Measurements from ENCODE around the gene NUDC.
"Not testable (repeated sequence)": the region's sequence is repeated elsewhere in the genome, so short reads cannot be mapped to it uniquely, and the experiment has no call there.

Gene NUDC

GRCh38 chr1:26976621-26977510 is 55.3 kb downstream of the NUDC start:
- no peak overlapping the region for H3K27ac ChIP-seq (ENCODE audit: low read length)
- no peak overlapping the region for H3K4me3 ChIP-seq (ENCODE audit: low read length)
- no peaks in the 10 kb centered on the region for H3K9me3 ChIP-seq (ENCODE audit: control insufficient read depth, low read depth, low read length)
- H3K36me3 ChIP-seq (ENCODE audit: control insufficient read depth, low read depth, low read length) = no peaks in the 10 kb centered on the region
- no peak overlapping the region for H3K9ac ChIP-seq (ENCODE audit: low read length)
- H3K4me1 ChIP-seq (ENCODE audit: control insufficient read depth, low read depth, low read length) = no peaks in the 10 kb centered on the region
- no peaks in the 10 kb centered on the region for H3K27me3 ChIP-seq (ENCODE audit: control insufficient read depth, insufficient read depth, low read length)

DNA sequence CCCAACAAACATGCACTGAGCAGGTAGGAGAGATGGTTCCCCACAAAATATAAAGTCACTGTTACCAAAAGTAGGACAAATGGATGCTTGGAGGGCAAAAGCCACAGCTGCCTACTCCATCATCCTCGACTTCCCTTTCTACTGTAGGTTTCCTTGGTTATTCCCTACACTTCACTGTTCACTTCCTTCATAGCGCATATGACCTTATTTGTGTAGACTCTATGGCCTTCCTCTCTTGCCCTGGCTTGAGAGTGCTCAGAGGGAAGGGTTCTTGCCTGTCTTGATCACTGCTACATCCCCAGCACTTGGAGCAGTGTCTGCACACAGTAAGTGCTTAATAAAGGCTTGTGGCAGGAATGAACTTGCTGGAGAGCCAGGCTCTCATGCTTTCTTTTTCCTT is 57.4 kb downstream of the NUDC start:
- Histone ChIP-seq H3K27ac (ENCODE audit: low read length) (no peak overlapping the region), H3K4me3 (ENCODE audit: low read length) (no peak overlapping the region), H3K9ac (ENCODE audit: low read length) (no peak overlapping the region), H3K9me3 (ENCODE audit: control insufficient read depth, low read depth, low read length) (no peaks in the 10 kb centered on the region), H3K36me3 (ENCODE audit: control insufficient read depth, low read depth, low read length) (no peaks in the 10 kb centered on the region), H3K4me1 (ENCODE audit: control insufficient read depth, low read depth, low read length) (no peaks in the 10 kb centered on the region), H3K27me3 (ENCODE audit: control insufficient read depth, insufficient read depth, low read length) (no peaks in the 10 kb centered on the region)

- H3K9ac ChIP-seq (ENCODE audit: low read length) = no peak overlapping the region
- no peak overlapping the region for H3K4me3 ChIP-seq (ENCODE audit: low read length)
- H3K27ac ChIP-seq (ENCODE audit: low read length) = no peak overlapping the region
- H3K36me3 ChIP-seq (ENCODE audit: control insufficient read depth, low read depth, low read length) = no peaks in the 10 kb centered on the region
- no peaks in the 10 kb centered on the region for H3K27me3 ChIP-seq (ENCODE audit: control insufficient read depth, insufficient read depth, low read length)
- no peaks in the 10 kb centered on the region for H3K4me1 ChIP-seq (ENCODE audit: control insufficient read depth, low read depth, low read length)
- H3K9me3 ChIP-seq (ENCODE audit: control insufficient read depth, low read depth, low read length) = no peaks in the 10 kb centered on the region
These were observed 59.8 kb downstream of the NUDC start for GRCh38 chr1:26981146-26981846.

DNA sequence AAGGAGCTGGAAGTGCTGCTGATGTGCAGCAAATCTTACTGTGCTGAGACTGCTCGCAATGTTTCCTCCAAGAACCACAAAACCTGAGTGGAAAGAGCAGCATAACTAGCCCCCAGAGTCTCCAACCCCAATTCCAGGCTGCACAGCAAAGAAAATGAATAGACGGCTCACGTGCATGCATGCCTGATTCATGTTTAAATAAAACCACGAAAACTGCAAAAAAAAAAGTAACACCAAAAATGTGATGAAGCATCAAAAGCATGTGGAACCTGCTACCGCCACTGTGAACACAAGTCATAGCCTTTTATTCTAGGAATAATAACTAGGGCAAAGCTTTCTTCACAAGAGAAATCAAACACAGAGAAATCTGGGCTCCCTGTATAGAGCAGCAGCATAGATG is 62.3 kb downstream of the NUDC start:
- Histone ChIP-seq H3K9ac (ENCODE audit: low read length) (no peak overlapping the region), H3K27ac (ENCODE audit: low read length) (no peak overlapping the region), H3K4me1 (ENCODE audit: control insufficient read depth, low read depth, low read length) (no peaks in the 10 kb centered on the region), H3K9me3 (ENCODE audit: control insufficient read depth, low read depth, low read length) (no peaks in the 10 kb centered on the region), H3K36me3 (ENCODE audit: control insufficient read depth, low read depth, low read length) (no peaks in the 10 kb centered on the region), H3K4me3 (ENCODE audit: low read length) (no peak overlapping the region), H3K27me3 (ENCODE audit: control insufficient read depth, insufficient read depth, low read length) (no peaks in the 10 kb centered on the region)

DNA sequence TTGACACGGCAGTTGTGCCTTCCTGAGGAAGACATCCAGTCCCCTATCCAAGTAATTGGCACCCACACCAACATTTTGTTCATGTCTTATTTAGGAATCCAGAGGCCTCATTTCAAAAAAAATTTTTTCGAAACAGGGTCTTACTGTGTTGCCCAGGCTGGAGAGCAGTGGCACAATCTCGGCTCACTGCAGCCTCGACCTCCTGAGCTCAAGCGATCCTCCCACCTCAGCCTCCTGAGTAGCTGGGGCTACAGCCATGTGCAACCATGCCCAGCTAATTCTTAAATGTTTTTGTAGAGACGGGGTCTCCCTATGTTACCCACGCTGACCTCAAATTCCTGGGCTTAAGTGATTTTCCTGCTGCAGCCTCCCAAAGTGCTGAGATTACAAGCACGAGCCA is 62.7 kb downstream of the NUDC start:
- Histone ChIP-seq H3K9ac (ENCODE audit: low read length) (no peak overlapping the region), H3K4me3 (ENCODE audit: low read length) (no peak overlapping the region), H3K9me3 (ENCODE audit: control insufficient read depth, low read depth, low read length) (no peaks in the 10 kb centered on the region), H3K27ac (ENCODE audit: low read length) (no peak overlapping the region), H3K27me3 (ENCODE audit: control insufficient read depth, insufficient read depth, low read length) (no peaks in the 10 kb centered on the region), H3K4me1 (ENCODE audit: control insufficient read depth, low read depth, low read length) (no peaks in the 10 kb centered on the region), H3K36me3 (ENCODE audit: control insufficient read depth, low read depth, low read length) (no peaks in the 10 kb centered on the region)

- H3K9ac ChIP-seq (ENCODE audit: low read length) = no peak overlapping the region
- no peaks in the 10 kb centered on the region for H3K36me3 ChIP-seq (ENCODE audit: control insufficient read depth, low read depth, low read length)
- H3K4me1 ChIP-seq (ENCODE audit: control insufficient read depth, low read depth, low read length) = no peaks in the 10 kb centered on the region
- peaks cover under 1% of the 10 kb centered on the region for H3K27me3 ChIP-seq (ENCODE audit: control insufficient read depth, insufficient read depth, low read length)
- no peak overlapping the region for H3K27ac ChIP-seq (ENCODE audit: low read length)
- no peak overlapping the region for H3K4me3 ChIP-seq (ENCODE audit: low read length)
- no peaks in the 10 kb centered on the region for H3K9me3 ChIP-seq (ENCODE audit: control insufficient read depth, low read depth, low read length)
These were observed 65.1 kb downstream of the NUDC start for GRCh38 chr1:26986658-26987057.

- H3K27me3 ChIP-seq (ENCODE audit: control insufficient read depth, insufficient read depth, low read length) = peaks cover 14% of the 10 kb centered on the region
- H3K27ac ChIP-seq (ENCODE audit: low read length); H3K36me3 ChIP-seq (ENCODE audit: control insufficient read depth, low read depth, low read length); H3K4me1 ChIP-seq (ENCODE audit: control insufficient read depth, low read depth, low read length); H3K9me3 ChIP-seq (ENCODE audit: control insufficient read depth, low read depth, low read length); H3K9ac ChIP-seq (ENCODE audit: low read length); H3K4me3 ChIP-seq (ENCODE audit: low read length): not testable (repeated sequence)
These were observed 68.0 kb downstream of the NUDC start for GRCh38 chr1:26989403-26990109.

GRCh38 chr1:26991310-26992116 is 70.0 kb downstream of the NUDC start:
- Histone ChIP-seq H3K9ac (ENCODE audit: low read length) (no peak overlapping the region), H3K27ac (ENCODE audit: low read length) (no peak overlapping the region), H3K4me3 (ENCODE audit: low read length) (no peak overlapping the region)

DNA sequence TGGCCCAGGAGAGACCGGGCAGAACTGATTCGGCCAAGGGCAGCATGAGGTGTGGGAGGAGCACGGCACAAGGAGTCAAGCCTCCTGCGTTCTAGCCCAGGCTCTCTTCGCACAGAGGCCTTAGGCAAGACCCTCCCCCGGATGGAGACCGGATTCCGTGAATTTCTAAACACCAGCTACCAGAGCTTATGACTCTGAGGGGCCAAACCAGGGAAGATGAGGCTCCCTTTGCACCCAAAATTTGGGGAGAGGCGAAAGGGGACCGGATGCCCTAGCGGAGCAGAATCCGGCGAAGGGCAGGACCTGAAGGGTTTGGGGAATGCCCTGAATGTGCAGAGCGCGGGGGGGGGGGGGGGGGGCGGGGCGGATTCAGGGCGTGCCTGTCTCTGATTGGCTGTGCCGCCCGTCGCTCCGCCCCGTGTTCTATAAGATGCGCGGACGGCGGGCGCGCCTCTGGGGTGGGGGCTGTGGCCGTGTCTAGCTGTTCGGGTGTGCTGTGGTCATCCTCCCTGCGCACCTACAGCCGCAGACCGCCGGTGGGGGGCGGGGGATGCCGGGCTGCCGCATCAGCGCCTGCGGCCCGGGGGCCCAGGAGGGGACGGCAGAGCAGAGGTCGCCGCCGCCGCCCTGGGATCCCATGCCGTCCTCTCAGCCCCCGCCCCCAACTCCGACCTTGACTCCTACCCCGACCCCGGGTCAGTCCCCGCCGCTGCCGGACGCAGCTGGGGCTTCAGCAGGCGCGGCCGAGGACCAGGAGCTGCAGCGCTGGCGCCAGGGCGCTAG is 71.9 kb downstream of the NUDC start, which contains the start of gene TRNP1:
Gene TRNP1, plus strand, starts transcription at position 456 of the 783 bp plus-strand sequence. Its CDS starts 95 bp downstream, at position 551.
- Histone ChIP-seq H3K4me3 (ENCODE audit: low read length) (peak within 1 kb of the TSS; percentile 88), H3K27ac (ENCODE audit: low read length) (no peak within 1 kb of the TSS), H3K4me1 (ENCODE audit: control insufficient read depth, low read depth, low read length) (peaks cover 27% of the 10 kb centered on the region), H3K9ac (ENCODE audit: low read length) (peak within 1 kb of the TSS; percentile 71), H3K27me3 (ENCODE audit: control insufficient read depth, insufficient read depth, low read length) (peaks cover 22% of the 10 kb centered on the region), H3K9me3 (ENCODE audit: control insufficient read depth, low read depth, low read length) (no peaks in the 10 kb centered on the region), H3K36me3 (ENCODE audit: control insufficient read depth, low read depth, low read length) (peaks cover 6% of the 10 kb centered on the region)

More at GRCh38 chr1:26991310-26992116, 70.0 kb downstream of the NUDC start:
- Histone ChIP-seq H3K36me3 (ENCODE audit: control insufficient read depth, low read depth, low read length) (peaks cover 6% of the 10 kb centered on the region), H3K9me3 (ENCODE audit: control insufficient read depth, low read depth, low read length) (no peaks in the 10 kb centered on the region), H3K4me1 (ENCODE audit: control insufficient read depth, low read depth, low read length) (peaks cover 16% of the 10 kb centered on the region), H3K27me3 (ENCODE audit: control insufficient read depth, insufficient read depth, low read length) (peaks cover 22% of the 10 kb centered on the region)

- Histone ChIP-seq H3K36me3 (ENCODE audit: control insufficient read depth, low read depth, low read length) (peaks cover 6% of the 10 kb centered on the region), H3K27ac (ENCODE audit: low read length) (no peak overlapping the region), H3K9ac (ENCODE audit: low read length) (peak overlapping the region; percentile 71), H3K27me3 (ENCODE audit: control insufficient read depth, insufficient read depth, low read length) (peaks cover 22% of the 10 kb centered on the region), H3K4me1 (ENCODE audit: control insufficient read depth, low read depth, low read length) (peaks cover 34% of the 10 kb centered on the region), H3K4me3 (ENCODE audit: low read length) (peak overlapping the region; percentile 88), H3K9me3 (ENCODE audit: control insufficient read depth, low read depth, low read length) (no peaks in the 10 kb centered on the region)
These were observed 72.7 kb downstream of the NUDC start for GRCh38 chr1:26994020-26994786.
